Right lobe of liver (tissue), 6 donors: ENCODE results near the gene CRTAC1. TPM values are rescaled to one million over a fixed set of nuclear protein-coding genes. Genes with fewer than 3 reads are reported as not detected.

Source experiments
- ATAC-seq, 4 donors: fragments of 200-7000 bp; cut with Tn5 transposase; one replicate each; pipeline ENCODE4 v1.9.1; 2020; ENCODE audit warnings: mild to moderate bottlenecking in 4 of 4, moderate library complexity in 4 of 4
- DNase-seq, 3 donors: peaks; one replicate each; pipeline ENCODE4 v3.0.0-alpha.2; 2020
- H3K27ac ChIP-seq, 3 donors: fragments of 200-600 bp; one replicate each; pipeline ENCODE4 v1.8.0; 2022
- H3K27me3 ChIP-seq, 2 donors: fragments of 200-600 bp; one replicate each; pipeline ENCODE4 v1.8.0; 2022
- H3K36me3 ChIP-seq, 4 donors: fragments of 200-600 bp; sonication (generic) in 1 of 4; one replicate each; pipeline versions ENCODE4 v1.5.1 to v1.8.0; 2017 to 2022; ENCODE audit warnings: control low read depth in 1 of 4
- H3K4me1 ChIP-seq, 4 donors: fragments of 200-600 bp; sonication (generic) in 1 of 4; one replicate each; pipeline versions ENCODE4 v1.5.1 to v1.8.0; 2017 to 2022; ENCODE audit warnings: control low read depth in 1 of 4
- H3K4me3 ChIP-seq, 3 donors: fragments of 200-600 bp; one replicate each; pipeline ENCODE4 v1.8.0; 2022
- H3K9me3 ChIP-seq, 4 donors: fragments of 200-600 bp; sonication (generic) in 1 of 4; one replicate each; pipeline versions ENCODE4 v1.5.1 to v1.8.0; 2017 to 2022; ENCODE audit warnings: control low read depth in 1 of 4
- CTCF ChIP-seq, 4 donors: fragments of 200-600 bp in 3 of 4; fragments of 450-650 bp in 1 of 4; IDR thresholded peaks; one replicate each; pipeline versions ENCODE4 v1.5.1 to v1.8.0; 2016 to 2022; ENCODE audit warnings: antibody characterized with exemption in 4 of 4, mild to moderate bottlenecking in 2 of 4
- POLR2A ChIP-seq: fragments of 450-650 bp; IDR thresholded peaks from one replicate; pipeline ENCODE4 v1.6.1; 2017; ENCODE audit warnings: antibody characterized with exemption, mild to moderate bottlenecking
- WGBS: methylation state at CpG from one replicate; pipeline ENCODE4 v1.1.6; 2018; ENCODE audit warnings: low coverage, low lambda C conversion rate; ENCODE audit not compliant: insufficient coverage; ENCODE audit errors: missing lambda C conversion rate; 5-methylcytosine and 5-hydroxymethylcytosine counted together
- intact Hi-C, 2 donors: fragments of 100-400 bp; cut with DNase I; formaldehyde crosslinking; loops; one replicate each; pipeline versions ENCODE4 v1.11.2 to v1.14.1; 2022
- total RNA-seq, 6 experiments: library from RNA; depleted of rRNA in 2 of 6; stranded (reverse); fragments of >200 nt in 2 of 6; fragmentation: NEBNext Ultra II Directional in 3 of 6; extraction: Animal tissue kit (Norgen Biotek cat#: 25700) in 3 of 6; gene quantifications; one replicate each; pipeline versions ENCODE4 v1.1.0 to v1.2.4, GENCODE V29; 2016 to 2023
- donor health status: DM: no; HTN: yes; CAD: no.
- donor health status: DM: no; HTN: no; CAD: no.
- donor health status: DM: no; HTN: no; CAD: no.
- donor health status: DM: no; HTN: yes; CAD: no.
- donor health status: DM: no; HTN: yes; CAD: no.

The CRTAC1 gene
- total RNA-seq, 6 experiments from 2014 or later, result 0.20 TPM; not detected in 5

- TF ChIP-seq POLR2A, result no peak
- no peak for TF ChIP-seq CTCF (IDR thresholded peaks at IDR 0.05)
Measured at GRCh38 chr10:98060079-98060478, 29.7 kb upstream of the CRTAC1 start.

GRCh38 chr10:98058295-98058694 lies 27.9 kb upstream of the CRTAC1 start:
- intact Hi-C loops, result no loop called here
- Histone ChIP-seq H3K27ac (no peak overlapping the region), H3K36me3 (no peaks in the 10 kb centered on the region), H3K9me3 (no peaks in the 10 kb centered on the region), H3K27me3 (no peaks in the 10 kb centered on the region), H3K4me3 (no peak overlapping the region), H3K4me1 (peaks cover 0 to 4% (median 0%) of the 10 kb centered on the region in 4 donors)
- no peak for TF ChIP-seq POLR2A
- TF ChIP-seq CTCF (IDR thresholded peaks at IDR 0.05), result no peak
- DNase-seq (peak in 1 of 3 donors; percentile 29), ATAC-seq (peak in 3 of 4 donors; percentile 67 to 93 (median 92))
- 30% methylated on average over 1 of the region's 1 CpG for WGBS

More at GRCh38 chr10:98060079-98060478, 29.7 kb upstream of the CRTAC1 start:
- WGBS, result 66% methylated on average over 8 of the region's 10 CpGs
- intact Hi-C loops, result no loop called here
- Histone ChIP-seq H3K9me3 (no peaks in the 10 kb centered on the region), H3K27ac (no peak overlapping the region), H3K4me3 (no peak overlapping the region), H3K36me3 (no peaks in the 10 kb centered on the region), H3K27me3 (no peaks in the 10 kb centered on the region), H3K4me1 (peaks cover 0 to 4% (median 0%) of the 10 kb centered on the region in 4 donors)
- ATAC-seq (no peak), DNase-seq (no peak)

- Histone ChIP-seq H3K27me3 (no peaks in the 10 kb centered on the region), H3K27ac (no peak overlapping the region), H3K36me3 (no peaks in the 10 kb centered on the region), H3K9me3 (no peaks in the 10 kb centered on the region), H3K4me3 (no peak overlapping the region), H3K4me1 (peaks cover 0 to 4% (median 0%) of the 10 kb centered on the region in 4 donors)
- no peak for DNase-seq
- 42% methylated on average over 4 of the region's 4 CpGs for WGBS
- intact Hi-C loops, result no loop called here
- TF ChIP-seq POLR2A (no peak), CTCF (IDR thresholded peaks at IDR 0.05) (no peak)
- no peak for ATAC-seq
Measured at GRCh38 chr10:98055841-98056516, 25.6 kb upstream of the CRTAC1 start.

- TF ChIP-seq POLR2A, result no peak
- TF ChIP-seq CTCF (IDR thresholded peaks at IDR 0.05), result no peak
- Histone ChIP-seq H3K4me3 (no peak overlapping the region), H3K36me3 (no peaks in the 10 kb centered on the region), H3K27ac (no peak overlapping the region), H3K4me1 (no peaks in the 10 kb centered on the region), H3K9me3 (no peaks in the 10 kb centered on the region), H3K27me3 (no peaks in the 10 kb centered on the region)
- intact Hi-C loops, result no loop called here
- ATAC-seq (no peak), DNase-seq (no peak)
- 32% methylated on average over 6 of the region's 7 CpGs for WGBS
Measured at GRCh38 chr10:98047009-98047741, 16.8 kb upstream of the CRTAC1 start.
